Activated CD4-positive, alpha-beta T cell treated with anti-CD3 and anti-CD28 coated beads, Interleukin-2, amount 50 U/mL, for 4 hours (primary cell): ENCODE results near the gene SPIRE2.
"Not testable (repeated sequence)": the region's sequence is repeated elsewhere in the genome, so short reads cannot be mapped to it uniquely, and the experiment has no call there.

Experiments used
- DNase-seq, 2 experiments: peaks; one replicate each; pipeline ENCODE4 v3.0.0-alpha.2; 2020

SPIRE2 gene

GRCh38 chr16:89828199-89828869 lies at the start of gene SPIRE2:
Gene SPIRE2, plus strand, starts transcription at chr16:89828475. Its CDS starts 76 bp downstream, at chr16:89828551.
- DNase-seq: peak; percentile 62 to 63

DNA sequence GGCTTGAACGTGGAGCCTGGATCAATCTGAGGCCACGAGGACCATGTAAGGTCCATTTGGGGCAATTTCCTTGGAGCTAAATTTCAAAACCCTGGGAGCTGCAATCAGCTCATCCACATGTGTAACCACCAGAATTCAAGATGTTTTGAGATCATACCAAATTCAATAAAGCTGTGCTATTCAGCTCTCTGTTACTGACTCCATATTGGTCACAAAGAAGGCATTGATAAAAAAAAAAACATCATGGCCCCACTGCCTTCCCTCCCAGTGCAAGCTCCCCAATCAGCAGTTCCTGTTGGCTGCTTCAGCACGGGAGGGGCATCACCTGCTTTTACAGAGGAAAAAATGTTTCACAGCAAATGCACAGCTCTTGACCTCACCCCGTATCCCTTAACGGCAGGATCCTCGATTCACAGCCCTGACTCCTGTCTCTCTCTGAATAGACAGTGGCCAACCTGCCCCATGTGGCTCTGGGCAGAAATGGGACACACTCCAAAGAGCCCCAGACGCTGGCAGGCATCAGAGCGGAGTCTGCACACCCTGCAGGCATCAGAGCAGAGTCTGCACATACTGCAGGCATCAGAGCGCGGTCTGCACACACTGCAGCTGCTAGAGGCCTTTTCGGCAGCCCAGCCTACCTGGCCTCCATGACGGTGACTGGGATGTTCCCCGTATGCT lies 48.9 kb upstream of the SPIRE2 start:
- no peak for DNase-seq

GRCh38 chr16:89779909-89780305 lies 48.4 kb upstream of the SPIRE2 start:
- no peak for DNase-seq

DNA sequence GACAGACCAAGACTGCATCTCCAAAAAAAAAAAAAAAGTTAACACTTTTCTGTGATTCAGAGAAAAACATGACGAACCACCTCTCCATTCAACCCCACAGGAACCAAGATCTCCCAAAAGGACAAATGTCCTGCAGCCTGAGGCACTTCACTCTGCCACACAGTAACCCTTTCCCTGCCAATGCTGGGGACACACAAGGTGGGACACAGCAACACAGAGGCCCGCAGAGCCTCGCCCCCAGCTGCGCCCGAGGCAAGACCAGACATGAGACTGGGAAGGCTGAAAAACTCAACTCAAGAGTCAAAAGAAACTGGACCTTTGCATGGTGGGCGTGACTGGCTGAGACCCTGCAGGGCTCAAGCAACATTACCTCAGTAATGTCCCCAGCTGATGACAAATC lies 45.8 kb upstream of the SPIRE2 start:
- DNase-seq: no peak

GRCh38 chr16:89783952-89784351 lies 44.3 kb upstream of the SPIRE2 start:
- not testable (repeated sequence) for DNase-seq

- DNase-seq: no peak
These were observed 43.9 kb upstream of the SPIRE2 start for GRCh38 chr16:89784406-89784805.

DNA sequence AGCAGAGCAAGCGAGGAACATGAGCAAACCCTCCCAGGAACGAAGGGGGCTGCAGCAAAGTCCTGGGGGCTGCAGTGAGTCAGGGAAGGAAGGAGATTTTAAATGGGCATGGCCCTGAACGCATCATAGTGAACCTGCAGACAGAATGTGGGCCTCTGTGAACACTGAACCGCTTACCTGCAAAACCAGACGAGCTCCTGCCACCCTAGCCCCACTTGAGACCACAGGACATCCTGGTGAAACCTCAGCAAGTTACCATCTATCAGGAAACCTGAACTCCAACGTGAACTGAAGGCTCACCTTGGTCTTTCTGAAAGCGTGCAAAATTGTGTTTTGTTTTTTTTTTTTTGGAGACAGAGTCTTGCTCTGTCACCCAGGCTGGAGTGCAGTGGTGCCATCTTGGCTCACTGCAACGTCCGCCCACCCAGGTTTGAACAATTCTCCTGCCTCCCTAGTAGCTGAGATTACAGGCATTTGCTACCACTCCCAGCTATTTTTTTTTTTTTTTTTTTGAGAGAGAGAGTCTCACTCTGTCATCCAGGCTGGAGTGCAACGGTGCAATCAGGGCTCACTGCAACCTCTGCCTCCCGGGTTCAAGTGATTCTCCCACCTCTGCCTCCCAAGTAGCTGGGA lies 42.6 kb upstream of the SPIRE2 start:
- DNase-seq: no peak

GRCh38 chr16:89786474-89787364 lies 41.6 kb upstream of the SPIRE2 start:
- DNase-seq: no peak

- DNase-seq: no peak
These were observed 40.9 kb upstream of the SPIRE2 start for GRCh38 chr16:89787365-89787805.

GRCh38 chr16:89791278-89791995 lies 36.8 kb upstream of the SPIRE2 start:
- DNase-seq: no peak

DNA sequence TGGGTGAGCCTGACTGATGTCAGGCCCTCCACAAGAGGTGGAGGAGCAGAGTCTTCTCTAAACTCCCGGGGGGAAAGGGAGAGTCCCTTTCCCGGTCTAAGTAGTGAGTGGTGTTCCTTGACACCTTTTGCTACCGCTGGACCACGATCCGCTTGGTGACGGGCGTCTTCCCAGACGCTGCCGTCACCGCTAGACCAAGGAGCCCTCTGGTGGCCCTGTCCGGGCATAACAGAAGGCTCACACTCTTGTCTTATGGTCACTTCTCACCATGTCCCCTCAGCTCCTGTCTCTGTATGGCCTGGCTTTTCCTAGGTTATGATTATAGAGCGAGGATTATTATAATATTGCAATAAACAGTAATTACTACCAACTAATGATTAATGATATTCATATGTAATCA lies 35.2 kb upstream of the SPIRE2 start:
- peak; percentile 58 to 63 for DNase-seq

- no peak for DNase-seq
These were observed 34.3 kb upstream of the SPIRE2 start for GRCh38 chr16:89793955-89794354.

- DNase-seq: no peak
These were observed 32.6 kb upstream of the SPIRE2 start for GRCh38 chr16:89795676-89796075.

DNA sequence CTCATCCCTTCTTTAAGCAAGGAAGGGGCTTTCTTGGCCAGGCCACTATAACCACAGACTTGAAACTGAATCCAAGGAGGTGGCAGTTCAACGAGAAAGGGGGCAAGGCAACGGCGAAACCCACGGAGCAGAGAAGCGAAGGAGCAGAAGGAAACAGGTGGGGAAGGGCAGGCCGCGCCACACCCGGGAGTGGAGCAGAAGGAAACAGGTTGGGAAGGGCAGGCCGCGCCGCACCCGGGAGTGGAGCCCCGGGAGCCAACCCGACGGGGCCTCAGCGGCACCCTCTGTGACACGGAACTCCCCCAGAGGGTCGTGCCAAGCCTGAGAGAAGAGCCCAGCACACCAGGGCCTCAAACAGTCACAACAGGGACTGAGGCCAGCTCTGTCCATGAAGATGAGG lies 32.2 kb upstream of the SPIRE2 start:
- no peak for DNase-seq

GRCh38 chr16:89798126-89798525 lies 30.1 kb upstream of the SPIRE2 start:
- no peak for DNase-seq

DNA sequence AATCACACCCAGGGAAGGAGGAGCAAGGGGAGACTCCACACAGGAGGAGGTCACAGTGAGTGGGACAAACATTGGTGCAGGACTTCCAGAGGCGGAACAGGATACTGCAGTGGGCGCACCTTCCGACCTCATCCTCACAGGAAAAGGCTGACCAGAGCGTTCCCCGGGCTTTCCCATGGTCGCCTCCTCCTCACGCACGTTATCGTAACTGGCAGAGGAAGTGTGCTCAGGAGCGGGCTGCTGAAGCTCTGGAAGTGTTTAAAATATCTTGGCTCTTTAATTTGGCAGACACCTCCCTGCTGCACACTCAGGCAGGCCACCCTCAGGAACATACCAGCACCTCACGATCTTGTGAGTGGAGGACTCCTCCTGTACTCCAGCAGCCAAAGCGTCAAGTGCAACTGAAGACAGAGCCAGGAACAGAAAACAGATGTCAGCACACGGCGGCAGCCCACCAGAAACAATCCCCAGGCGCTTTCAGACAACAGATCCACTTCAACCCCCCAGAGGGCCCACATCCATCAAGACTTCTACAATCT lies 29.4 kb upstream of the SPIRE2 start:
- no peak for DNase-seq

GRCh38 chr16:89801800-89802199 lies 26.5 kb upstream of the SPIRE2 start:
- DNase-seq: no peak

DNA sequence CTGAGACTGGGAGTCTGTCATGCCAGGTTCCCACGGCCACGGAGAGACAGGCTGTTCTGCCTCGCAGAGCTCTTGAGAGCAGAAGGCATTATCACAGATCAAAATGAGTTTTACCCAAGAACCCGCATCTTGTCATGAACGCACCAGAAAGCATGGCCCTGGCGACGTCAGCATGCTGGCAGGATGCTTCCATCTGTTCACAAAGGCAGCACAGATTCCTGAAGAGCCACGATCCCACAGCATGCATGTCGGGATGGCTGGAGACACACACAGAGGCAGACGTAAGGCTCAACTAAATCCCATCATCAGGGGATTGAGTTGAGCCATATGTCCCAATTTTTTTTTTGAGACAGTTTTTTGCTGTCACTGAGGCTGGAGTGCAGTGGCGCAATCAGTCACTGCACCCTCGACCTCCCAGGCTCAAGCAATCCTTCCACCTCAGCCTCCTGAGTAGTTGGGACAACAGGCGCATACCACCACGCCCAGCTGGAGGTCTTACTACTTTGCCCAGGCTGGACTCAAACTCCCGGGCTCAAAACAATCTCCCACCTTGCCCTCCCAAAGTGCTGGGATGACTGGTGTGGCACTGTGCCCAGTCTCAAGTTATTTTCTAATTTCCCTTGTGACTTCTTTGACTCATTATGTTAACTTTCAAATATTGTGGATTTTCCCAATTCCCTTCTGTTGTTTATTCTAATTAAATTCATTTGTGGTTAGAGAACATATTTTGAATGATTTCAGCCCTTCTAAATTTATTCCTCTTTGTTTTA lies 23.0 kb upstream of the SPIRE2 start:
- no peak for DNase-seq

DNA sequence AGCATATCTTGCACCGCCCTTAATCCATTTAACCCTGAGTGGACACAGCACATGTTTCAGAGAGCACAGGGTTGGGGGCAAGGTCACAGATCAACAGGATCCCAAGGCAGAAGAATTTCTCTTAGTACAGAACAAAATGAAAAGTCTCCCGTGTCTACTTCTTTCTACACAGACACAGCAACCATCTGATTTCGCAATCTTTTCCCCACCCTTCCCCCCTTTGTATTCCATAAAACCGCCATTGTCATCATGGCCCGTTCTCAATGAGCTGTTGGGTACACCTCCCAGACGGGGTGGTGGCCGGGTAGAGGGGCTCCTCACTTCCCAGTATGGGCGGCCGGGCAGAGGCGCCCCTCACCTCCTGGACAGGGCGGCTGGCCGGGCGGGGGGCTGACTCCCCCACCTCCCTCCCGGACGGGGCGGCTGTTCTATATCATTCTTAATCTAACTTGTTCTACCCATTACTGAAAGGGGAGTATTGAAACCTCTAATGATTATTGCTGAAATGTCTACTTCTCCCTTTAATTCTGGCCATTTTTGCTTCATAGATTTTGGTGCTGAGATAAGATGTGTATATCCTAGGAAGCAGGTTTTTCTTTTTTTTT lies 21.6 kb upstream of the SPIRE2 start:
- DNase-seq: not testable (repeated sequence)

GRCh38 chr16:89808475-89808874 lies 19.8 kb upstream of the SPIRE2 start:
- no peak for DNase-seq

DNA sequence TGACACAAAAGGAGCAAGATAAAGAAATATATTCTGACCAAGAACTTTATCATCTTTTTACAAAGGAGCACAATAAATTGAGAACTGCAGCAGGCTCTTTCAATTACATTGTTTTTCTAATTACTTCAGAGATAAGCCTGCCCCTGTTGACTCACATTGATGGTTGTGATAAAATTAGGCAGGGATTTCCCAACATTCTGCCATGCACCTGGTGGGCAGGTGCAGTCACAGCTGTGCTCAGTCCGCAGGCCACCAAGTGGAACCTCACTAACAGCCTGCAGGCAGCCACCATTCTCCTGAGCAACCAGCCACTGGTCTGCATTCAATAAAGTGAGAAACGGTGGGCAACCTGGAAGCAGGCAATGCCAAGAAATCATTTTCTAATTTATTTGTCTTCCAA lies 17.0 kb upstream of the SPIRE2 start:
- no peak for DNase-seq
